Measurements from ENCODE around the gene RNASE13.

DNA sequence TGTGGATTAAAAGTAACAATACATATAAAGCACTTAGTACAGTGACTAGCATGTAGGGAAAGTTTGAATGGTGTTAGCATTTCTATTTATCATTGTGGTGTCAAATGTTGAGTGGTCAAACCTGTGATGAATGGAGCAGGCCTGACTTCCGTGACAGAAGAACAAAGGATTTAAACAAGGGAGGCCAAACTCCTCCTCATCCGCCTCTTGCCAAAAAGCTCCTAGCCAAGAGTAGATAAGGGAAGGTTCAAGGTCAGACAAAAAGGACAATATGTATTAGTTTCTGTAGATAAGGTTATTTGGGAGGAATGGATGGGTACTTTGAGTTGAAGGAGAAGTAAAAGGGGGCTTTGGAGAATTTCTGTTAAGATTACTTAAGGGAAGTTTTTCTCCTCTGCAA, 14.0 kb upstream of the RNASE13 start:
- TF ChIP-seq, protein P1, sequence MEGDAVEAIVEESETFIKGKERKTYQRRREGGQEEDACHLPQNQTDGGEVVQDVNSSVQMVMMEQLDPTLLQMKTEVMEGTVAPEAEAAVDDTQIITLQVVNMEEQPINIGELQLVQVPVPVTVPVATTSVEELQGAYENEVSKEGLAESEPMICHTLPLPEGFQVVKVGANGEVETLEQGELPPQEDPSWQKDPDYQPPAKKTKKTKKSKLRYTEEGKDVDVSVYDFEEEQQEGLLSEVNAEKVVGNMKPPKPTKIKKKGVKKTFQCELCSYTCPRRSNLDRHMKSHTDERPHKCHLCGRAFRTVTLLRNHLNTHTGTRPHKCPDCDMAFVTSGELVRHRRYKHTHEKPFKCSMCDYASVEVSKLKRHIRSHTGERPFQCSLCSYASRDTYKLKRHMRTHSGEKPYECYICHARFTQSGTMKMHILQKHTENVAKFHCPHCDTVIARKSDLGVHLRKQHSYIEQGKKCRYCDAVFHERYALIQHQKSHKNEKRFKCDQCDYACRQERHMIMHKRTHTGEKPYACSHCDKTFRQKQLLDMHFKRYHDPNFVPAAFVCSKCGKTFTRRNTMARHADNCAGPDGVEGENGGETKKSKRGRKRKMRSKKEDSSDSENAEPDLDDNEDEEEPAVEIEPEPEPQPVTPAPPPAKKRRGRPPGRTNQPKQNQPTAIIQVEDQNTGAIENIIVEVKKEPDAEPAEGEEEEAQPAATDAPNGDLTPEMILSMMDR (conservative IDR thresholded peaks at IDR 0.05) = no peak
- no peak for TF ChIP-seq EZH2 (IDR thresholded peaks at IDR 0.05; ENCODE audit: low read depth)

Measured in PC-9 (cell line).